Measurements from ENCODE around the gene PLXNA4.

PLXNA4 gene

DNA sequence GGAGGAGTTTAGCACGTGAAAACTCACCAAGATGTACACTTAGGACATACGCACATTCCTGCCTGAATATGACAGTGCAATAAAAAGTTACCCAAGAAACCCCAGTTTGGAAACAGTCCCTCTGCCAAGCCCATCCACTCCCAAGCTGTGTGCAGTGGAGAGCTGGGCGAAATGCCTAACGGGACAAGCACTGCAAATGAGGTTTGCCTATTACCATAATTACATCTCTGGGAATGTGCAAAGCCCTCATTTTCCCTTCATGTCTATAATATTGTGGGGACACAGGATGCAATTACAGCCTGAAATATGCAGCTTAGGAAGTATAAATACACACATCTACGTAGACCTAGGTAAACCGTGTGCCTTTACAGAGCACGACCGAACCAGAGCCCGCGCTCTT is 117.5 kb downstream of the PLXNA4 start:
- Histone ChIP-seq H3K27me3 (ENCODE audit: control insufficient read depth, insufficient read depth, low read length) (no peaks in the 10 kb centered on the region), H3K9ac (ENCODE audit: low read depth, low read length) (no peak overlapping the region), H3K36me3 (ENCODE audit: control insufficient read depth, insufficient read depth, low read length) (no peaks in the 10 kb centered on the region), H3K4me3 (ENCODE audit: low read depth, low read length) (no peak overlapping the region), H3K4me1 (ENCODE audit: control insufficient read depth, insufficient read depth, low read length) (peaks cover 10% of the 10 kb centered on the region), H3K9me3 (ENCODE audit: control insufficient read depth, insufficient read depth, low read length) (no peaks in the 10 kb centered on the region)

DNA sequence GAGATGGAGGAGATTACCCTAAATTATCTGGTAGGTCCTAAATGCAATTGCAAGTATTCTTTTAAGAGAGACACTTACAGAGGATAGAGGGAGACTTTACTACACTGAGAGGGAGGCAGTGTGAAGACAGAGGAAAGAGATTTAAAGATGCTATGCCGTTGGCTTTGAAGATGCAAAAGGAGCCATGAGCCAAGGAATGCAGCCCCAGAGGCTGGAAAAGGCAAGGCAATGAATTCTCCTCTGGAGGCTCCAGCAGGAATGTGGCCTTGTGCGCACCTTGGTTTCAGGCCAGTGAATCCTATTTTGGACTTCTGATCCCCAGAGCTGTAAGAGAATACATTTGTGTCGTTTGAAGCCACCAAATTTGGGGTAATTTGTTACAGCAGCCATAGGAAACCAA is 118.6 kb downstream of the PLXNA4 start:
- peaks cover 10% of the 10 kb centered on the region for H3K4me1 ChIP-seq (ENCODE audit: control insufficient read depth, insufficient read depth, low read length)
- no peaks in the 10 kb centered on the region for H3K27me3 ChIP-seq (ENCODE audit: control insufficient read depth, insufficient read depth, low read length)
- no peak overlapping the region for H3K4me3 ChIP-seq (ENCODE audit: low read depth, low read length)
- no peaks in the 10 kb centered on the region for H3K36me3 ChIP-seq (ENCODE audit: control insufficient read depth, insufficient read depth, low read length)
- H3K9ac ChIP-seq (ENCODE audit: low read depth, low read length) = no peak overlapping the region
- H3K9me3 ChIP-seq (ENCODE audit: control insufficient read depth, insufficient read depth, low read length) = no peaks in the 10 kb centered on the region

DNA sequence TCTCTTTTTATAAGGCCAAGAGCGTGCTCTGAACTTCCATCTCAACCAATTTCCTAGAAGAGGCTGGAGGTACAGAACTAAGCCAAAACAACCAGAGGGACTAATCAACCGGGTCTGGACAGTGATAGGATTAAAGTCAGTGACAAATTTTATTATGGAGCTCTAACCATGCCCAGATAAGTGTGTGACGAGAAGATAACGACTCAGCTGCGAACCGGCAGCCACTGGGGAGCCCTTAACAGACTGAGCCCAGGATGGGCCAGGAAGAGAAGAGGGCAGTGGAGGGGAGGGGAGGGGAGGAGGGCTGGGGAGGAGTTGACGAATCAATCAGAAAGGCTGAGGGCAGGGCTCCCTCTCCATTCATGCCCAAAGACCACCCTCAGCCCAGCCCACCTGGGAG is 119.9 kb downstream of the PLXNA4 start:
- no peaks in the 10 kb centered on the region for H3K9me3 ChIP-seq (ENCODE audit: control insufficient read depth, insufficient read depth, low read length)
- H3K4me3 ChIP-seq (ENCODE audit: low read depth, low read length) = no peak overlapping the region
- H3K4me1 ChIP-seq (ENCODE audit: control insufficient read depth, insufficient read depth, low read length) = peaks cover 10% of the 10 kb centered on the region
- no peaks in the 10 kb centered on the region for H3K36me3 ChIP-seq (ENCODE audit: control insufficient read depth, insufficient read depth, low read length)
- no peak overlapping the region for H3K9ac ChIP-seq (ENCODE audit: low read depth, low read length)
- no peaks in the 10 kb centered on the region for H3K27me3 ChIP-seq (ENCODE audit: control insufficient read depth, insufficient read depth, low read length)

DNA sequence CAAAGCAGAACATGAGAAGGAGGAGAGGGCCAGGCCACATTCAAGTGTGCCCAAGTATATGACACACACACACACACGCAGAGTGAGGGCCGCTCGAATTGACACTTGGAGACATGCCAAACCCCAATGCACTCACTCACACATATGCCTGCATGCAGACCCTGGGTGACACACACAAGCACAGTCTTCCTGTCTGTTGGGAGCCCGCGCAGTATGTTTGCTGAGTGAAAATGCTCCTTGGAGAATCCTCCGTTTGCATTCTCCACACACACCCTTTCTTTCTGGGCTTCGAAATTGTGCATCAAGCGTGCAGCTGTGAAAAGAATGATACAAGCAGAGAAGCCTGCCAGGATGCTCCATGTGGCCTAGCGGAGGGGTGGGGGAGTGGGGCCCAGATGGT is 120.9 kb downstream of the PLXNA4 start:
- H3K27me3 ChIP-seq (ENCODE audit: control insufficient read depth, insufficient read depth, low read length) = no peaks in the 10 kb centered on the region
- no peaks in the 10 kb centered on the region for H3K9me3 ChIP-seq (ENCODE audit: control insufficient read depth, insufficient read depth, low read length)
- H3K36me3 ChIP-seq (ENCODE audit: control insufficient read depth, insufficient read depth, low read length) = no peaks in the 10 kb centered on the region
- peaks cover under 1% of the 10 kb centered on the region for H3K4me1 ChIP-seq (ENCODE audit: control insufficient read depth, insufficient read depth, low read length)
- H3K4me3 ChIP-seq (ENCODE audit: low read depth, low read length) = no peak overlapping the region
- no peak overlapping the region for H3K9ac ChIP-seq (ENCODE audit: low read depth, low read length)

DNA sequence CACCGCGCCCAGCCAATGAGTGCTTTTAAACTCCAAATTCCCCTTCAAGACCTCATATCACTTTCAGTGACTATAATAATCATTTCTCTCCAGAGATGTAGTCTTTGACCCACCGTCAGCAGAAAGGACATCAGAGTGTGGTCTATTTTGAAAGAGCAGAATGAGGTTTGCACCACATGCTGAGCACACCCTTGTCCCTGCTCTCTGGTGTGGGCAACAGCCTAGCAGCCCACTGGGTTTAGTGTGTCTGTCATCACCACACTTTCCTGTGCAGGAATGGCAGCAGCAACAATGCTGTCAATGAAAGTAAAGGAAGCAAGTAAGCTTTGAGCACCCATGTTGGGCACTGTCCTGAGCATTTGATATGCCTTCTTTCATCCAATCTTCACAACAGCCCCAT is 122.4 kb downstream of the PLXNA4 start:
- H3K9me3 ChIP-seq (ENCODE audit: control insufficient read depth, insufficient read depth, low read length) = no peaks in the 10 kb centered on the region
- no peaks in the 10 kb centered on the region for H3K27me3 ChIP-seq (ENCODE audit: control insufficient read depth, insufficient read depth, low read length)
- no peaks in the 10 kb centered on the region for H3K4me1 ChIP-seq (ENCODE audit: control insufficient read depth, insufficient read depth, low read length)
- no peaks in the 10 kb centered on the region for H3K36me3 ChIP-seq (ENCODE audit: control insufficient read depth, insufficient read depth, low read length)
- H3K4me3 ChIP-seq (ENCODE audit: low read depth, low read length) = no peak overlapping the region
- H3K9ac ChIP-seq (ENCODE audit: low read depth, low read length) = no peak overlapping the region

DNA sequence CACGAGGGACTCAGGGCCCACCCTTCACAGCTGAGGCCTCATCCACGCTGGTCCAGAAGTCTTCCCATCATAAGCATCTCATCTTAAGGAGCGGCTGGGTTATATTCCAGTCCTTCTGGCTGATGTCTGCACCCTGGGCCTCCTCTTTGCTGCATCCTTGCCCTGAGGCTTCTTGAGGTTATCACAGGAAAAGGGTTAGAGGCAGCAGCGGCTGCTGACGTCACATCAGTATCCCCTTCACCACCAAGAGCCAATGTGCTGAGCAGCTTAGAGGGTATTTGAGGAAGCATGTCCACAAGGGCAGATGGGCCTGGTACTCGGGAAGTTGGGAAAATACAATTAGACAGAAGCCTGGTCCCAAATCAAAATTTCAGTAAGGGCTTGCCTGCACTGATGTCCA is 125.1 kb downstream of the PLXNA4 start:
- Histone ChIP-seq H3K4me3 (ENCODE audit: low read depth, low read length) (no peak overlapping the region), H3K27me3 (ENCODE audit: control insufficient read depth, insufficient read depth, low read length) (no peaks in the 10 kb centered on the region), H3K9ac (ENCODE audit: low read depth, low read length) (no peak overlapping the region), H3K36me3 (ENCODE audit: control insufficient read depth, insufficient read depth, low read length) (no peaks in the 10 kb centered on the region), H3K4me1 (ENCODE audit: control insufficient read depth, insufficient read depth, low read length) (no peaks in the 10 kb centered on the region), H3K9me3 (ENCODE audit: control insufficient read depth, insufficient read depth, low read length) (no peaks in the 10 kb centered on the region)

DNA sequence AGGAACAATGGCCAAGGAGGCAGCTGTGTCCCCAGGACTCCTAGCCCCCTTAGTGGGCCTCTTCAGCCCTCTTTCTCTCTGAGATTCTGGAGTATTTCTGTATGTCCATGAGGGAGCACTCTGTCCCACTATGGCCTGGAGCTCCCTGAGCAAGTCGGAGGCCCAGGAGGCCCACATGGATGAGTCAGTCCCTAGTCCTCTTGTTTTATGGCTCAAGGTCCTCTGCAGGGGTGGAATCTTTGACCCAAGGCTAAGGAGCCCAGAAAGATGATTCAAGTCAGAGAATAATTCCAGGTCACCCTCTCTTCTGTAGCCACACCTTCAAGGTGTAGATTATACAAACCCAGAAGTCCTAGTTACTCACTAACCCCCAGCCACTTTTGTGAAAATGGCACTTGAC is 125.6 kb downstream of the PLXNA4 start:
- Histone ChIP-seq H3K36me3 (ENCODE audit: control insufficient read depth, insufficient read depth, low read length) (no peaks in the 10 kb centered on the region), H3K9me3 (ENCODE audit: control insufficient read depth, insufficient read depth, low read length) (no peaks in the 10 kb centered on the region), H3K4me1 (ENCODE audit: control insufficient read depth, insufficient read depth, low read length) (no peaks in the 10 kb centered on the region), H3K9ac (ENCODE audit: low read depth, low read length) (no peak overlapping the region), H3K27me3 (ENCODE audit: control insufficient read depth, insufficient read depth, low read length) (no peaks in the 10 kb centered on the region), H3K4me3 (ENCODE audit: low read depth, low read length) (no peak overlapping the region)

DNA sequence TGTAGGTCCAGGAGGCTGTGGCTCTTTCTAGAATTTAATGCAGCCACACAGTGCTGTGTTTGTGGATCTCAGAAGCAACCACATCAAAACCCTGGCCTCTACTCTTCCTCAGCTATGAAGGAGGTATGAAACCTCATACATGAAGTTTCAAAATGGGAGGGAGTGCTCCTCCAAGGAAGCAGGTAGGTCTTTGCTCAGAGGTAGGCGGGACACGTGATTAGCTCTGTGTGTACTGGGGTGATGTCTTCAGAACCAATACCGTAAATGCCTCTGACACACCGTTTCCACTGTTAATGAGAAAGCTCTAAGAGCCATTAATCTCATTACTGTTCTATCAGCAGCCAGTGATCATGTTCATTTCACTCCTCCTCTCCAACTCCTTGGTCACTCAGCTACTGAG is 126.1 kb downstream of the PLXNA4 start:
- no peaks in the 10 kb centered on the region for H3K36me3 ChIP-seq (ENCODE audit: control insufficient read depth, insufficient read depth, low read length)
- H3K9me3 ChIP-seq (ENCODE audit: control insufficient read depth, insufficient read depth, low read length) = no peaks in the 10 kb centered on the region
- H3K4me1 ChIP-seq (ENCODE audit: control insufficient read depth, insufficient read depth, low read length) = no peaks in the 10 kb centered on the region
- H3K27me3 ChIP-seq (ENCODE audit: control insufficient read depth, insufficient read depth, low read length) = no peaks in the 10 kb centered on the region
- H3K9ac ChIP-seq (ENCODE audit: low read depth, low read length) = no peak overlapping the region
- no peak overlapping the region for H3K4me3 ChIP-seq (ENCODE audit: low read depth, low read length)

DNA sequence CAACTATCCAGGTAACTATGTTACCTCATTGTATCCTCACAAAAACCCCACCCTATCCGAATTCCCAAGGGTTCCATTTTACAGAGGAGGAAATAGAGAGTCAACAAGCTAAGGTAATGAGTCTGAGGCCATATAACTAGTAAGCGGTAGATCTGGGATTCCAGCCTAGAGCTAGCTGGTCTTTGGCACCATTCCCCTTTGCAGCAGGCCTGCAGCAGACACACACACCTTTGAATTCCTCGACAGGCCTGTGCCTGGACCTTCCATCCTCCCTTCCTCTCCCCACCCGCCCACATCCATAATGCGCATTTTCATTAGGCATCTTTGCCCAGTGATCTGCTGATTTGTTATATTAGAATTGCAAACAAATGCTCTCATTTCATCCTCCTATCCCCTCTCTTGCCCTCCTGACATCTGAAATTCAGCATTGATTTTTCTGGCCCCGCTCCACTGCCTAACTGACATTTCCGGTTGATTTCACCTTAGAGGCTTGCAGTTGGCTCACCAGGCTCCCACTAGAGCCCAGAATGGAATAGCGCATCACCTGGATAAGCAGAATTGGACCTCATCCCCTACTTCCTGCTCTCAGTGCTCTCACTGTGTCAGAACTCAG is 129.5 kb downstream of the PLXNA4 start:
- no peak overlapping the region for H3K9ac ChIP-seq (ENCODE audit: low read depth, low read length)
- no peak overlapping the region for H3K4me3 ChIP-seq (ENCODE audit: low read depth, low read length)
- H3K9me3 ChIP-seq (ENCODE audit: control insufficient read depth, insufficient read depth, low read length) = no peaks in the 10 kb centered on the region
- H3K4me1 ChIP-seq (ENCODE audit: control insufficient read depth, insufficient read depth, low read length) = no peaks in the 10 kb centered on the region
- H3K36me3 ChIP-seq (ENCODE audit: control insufficient read depth, insufficient read depth, low read length) = no peaks in the 10 kb centered on the region
- no peaks in the 10 kb centered on the region for H3K27me3 ChIP-seq (ENCODE audit: control insufficient read depth, insufficient read depth, low read length)

DNA sequence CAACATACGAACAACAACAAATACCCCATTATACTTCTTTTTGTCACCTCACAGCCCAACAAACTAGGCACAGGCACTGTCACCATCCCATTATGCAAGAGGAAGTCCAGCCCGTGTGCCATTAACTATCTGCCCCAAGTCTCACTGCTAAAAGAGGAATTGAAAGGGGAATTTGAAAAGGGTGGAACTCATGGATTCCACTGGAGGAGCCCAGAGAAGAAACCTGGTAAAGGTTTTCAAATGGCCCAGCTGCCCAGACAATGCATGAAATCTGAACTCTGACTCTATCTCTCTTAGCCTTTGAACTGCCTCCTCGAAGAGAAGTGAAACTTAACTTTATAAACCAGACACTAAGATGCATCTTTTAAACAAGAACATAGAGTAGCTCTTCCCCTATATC is 130.0 kb downstream of the PLXNA4 start:
- Histone ChIP-seq H3K36me3 (ENCODE audit: control insufficient read depth, insufficient read depth, low read length) (no peaks in the 10 kb centered on the region), H3K9me3 (ENCODE audit: control insufficient read depth, insufficient read depth, low read length) (no peaks in the 10 kb centered on the region), H3K4me1 (ENCODE audit: control insufficient read depth, insufficient read depth, low read length) (no peaks in the 10 kb centered on the region), H3K9ac (ENCODE audit: low read depth, low read length) (no peak overlapping the region), H3K4me3 (ENCODE audit: low read depth, low read length) (no peak overlapping the region), H3K27me3 (ENCODE audit: control insufficient read depth, insufficient read depth, low read length) (no peaks in the 10 kb centered on the region)

DNA sequence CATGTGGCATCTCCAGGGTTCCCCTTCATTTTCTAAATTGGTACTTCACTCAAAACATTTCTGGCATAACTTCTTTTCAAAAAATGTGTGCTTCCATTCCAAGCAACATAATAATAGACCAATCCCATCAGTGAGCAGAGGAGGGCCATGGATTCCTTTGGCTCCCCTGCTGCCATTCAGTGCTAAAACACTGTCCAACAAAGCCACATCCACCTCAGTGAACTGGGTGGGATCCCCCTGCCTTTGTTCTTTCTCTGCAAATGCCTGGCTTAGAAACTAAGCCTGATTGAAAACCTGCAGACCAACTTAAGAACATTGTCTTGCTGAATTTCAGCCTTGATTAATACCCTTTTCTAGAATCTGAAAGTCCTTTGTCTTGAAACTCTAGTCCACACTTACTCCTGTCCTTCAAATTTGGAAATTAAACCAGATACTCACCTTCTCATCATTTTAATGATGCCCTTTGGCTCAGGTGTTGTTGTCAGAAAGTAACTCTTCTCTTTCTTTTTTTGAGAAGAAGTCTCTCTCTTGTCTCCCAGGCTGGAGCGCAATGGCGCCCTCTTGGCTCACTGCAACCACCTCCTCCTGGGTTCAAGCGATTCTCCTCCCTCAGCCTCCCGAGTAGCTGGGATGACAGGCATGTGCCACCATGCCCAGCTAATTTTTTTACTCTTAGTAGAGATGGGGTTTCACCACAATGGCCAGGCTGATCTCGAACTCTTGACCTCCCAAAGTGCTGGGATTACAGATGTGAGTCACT is 132.3 kb downstream of the PLXNA4 start:
- H3K9ac ChIP-seq (ENCODE audit: low read depth, low read length) = no peak overlapping the region
- no peaks in the 10 kb centered on the region for H3K9me3 ChIP-seq (ENCODE audit: control insufficient read depth, insufficient read depth, low read length)
- no peaks in the 10 kb centered on the region for H3K27me3 ChIP-seq (ENCODE audit: control insufficient read depth, insufficient read depth, low read length)
- H3K36me3 ChIP-seq (ENCODE audit: control insufficient read depth, insufficient read depth, low read length) = no peaks in the 10 kb centered on the region
- no peaks in the 10 kb centered on the region for H3K4me1 ChIP-seq (ENCODE audit: control insufficient read depth, insufficient read depth, low read length)
- no peak overlapping the region for H3K4me3 ChIP-seq (ENCODE audit: low read depth, low read length)

DNA sequence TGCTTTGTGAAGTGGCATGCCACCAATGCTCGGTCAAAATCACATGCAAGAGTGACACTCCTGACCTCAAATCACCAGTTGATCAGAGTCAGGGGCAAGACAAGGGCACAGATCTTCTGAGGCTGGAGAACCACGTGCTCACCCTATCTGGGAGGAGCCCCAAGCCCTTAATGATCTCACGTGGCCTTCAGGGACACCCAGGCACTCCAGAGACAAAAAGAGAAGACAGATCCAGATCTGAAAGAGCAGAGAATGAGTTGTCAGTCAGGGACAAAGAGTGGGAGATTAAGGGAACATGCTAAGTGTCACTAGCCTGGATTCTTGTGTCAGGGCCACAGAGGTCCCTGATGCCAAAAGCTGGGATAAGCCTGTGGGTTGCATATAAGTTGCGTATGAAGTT is 134.3 kb downstream of the PLXNA4 start:
- H3K9me3 ChIP-seq (ENCODE audit: control insufficient read depth, insufficient read depth, low read length) = no peaks in the 10 kb centered on the region
- H3K27me3 ChIP-seq (ENCODE audit: control insufficient read depth, insufficient read depth, low read length) = no peaks in the 10 kb centered on the region
- H3K9ac ChIP-seq (ENCODE audit: low read depth, low read length) = no peak overlapping the region
- H3K36me3 ChIP-seq (ENCODE audit: control insufficient read depth, insufficient read depth, low read length) = no peaks in the 10 kb centered on the region
- no peak overlapping the region for H3K4me3 ChIP-seq (ENCODE audit: low read depth, low read length)
- no peaks in the 10 kb centered on the region for H3K4me1 ChIP-seq (ENCODE audit: control insufficient read depth, insufficient read depth, low read length)
